ENCODE measurements around the gene MACROH2A1. TPM values are rescaled to one million over a fixed set of nuclear protein-coding genes. Genes with fewer than 3 reads are reported as not detected.

Gene MACROH2A1
- total RNA-seq, 1 experiment from 2014 or later, result 322 TPM

GRCh38 chr5:135348918-135349317 is 50.1 kb downstream of the MACROH2A1 start:
- Histone ChIP-seq H3K27me3 (ENCODE audit: control insufficient read depth, insufficient read depth, low read length) (no peaks in the 10 kb centered on the region), H3K36me3 (replicated peaks; ENCODE audit: control insufficient read depth, insufficient read depth, low read length) (peaks cover 1% of the 10 kb centered on the region; the same call in 1 of the 2 replicates), H3K4me3 (ENCODE audit: insufficient read depth, low read depth, low read length) (no peak overlapping the region)
- DNase-seq, result no peak

GRCh38 chr5:135347392-135347791 is 51.6 kb downstream of the MACROH2A1 start:
- Histone ChIP-seq H3K36me3 (replicated peaks; ENCODE audit: control insufficient read depth, insufficient read depth, low read length) (peaks cover 6% of the 10 kb centered on the region), H3K4me3 (ENCODE audit: insufficient read depth, low read depth, low read length) (no peak overlapping the region), H3K27me3 (ENCODE audit: control insufficient read depth, insufficient read depth, low read length) (no peaks in the 10 kb centered on the region)
- no peak for DNase-seq

GRCh38 chr5:135345956-135346731 is 52.9 kb downstream of the MACROH2A1 start:
- Histone ChIP-seq H3K36me3 (replicated peaks; ENCODE audit: control insufficient read depth, insufficient read depth, low read length) (peaks cover 8% of the 10 kb centered on the region), H3K27me3 (ENCODE audit: control insufficient read depth, insufficient read depth, low read length) (no peaks in the 10 kb centered on the region), H3K4me3 (ENCODE audit: insufficient read depth, low read depth, low read length) (no peak overlapping the region)
- no peak for DNase-seq

- no peak for DNase-seq
- Histone ChIP-seq H3K36me3 (replicated peaks; ENCODE audit: control insufficient read depth, insufficient read depth, low read length) (peaks cover 9% of the 10 kb centered on the region), H3K27me3 (ENCODE audit: control insufficient read depth, insufficient read depth, low read length) (no peaks in the 10 kb centered on the region), H3K4me3 (ENCODE audit: insufficient read depth, low read depth, low read length) (no peak overlapping the region)
These were observed 54.7 kb downstream of the MACROH2A1 start for GRCh38 chr5:135344349-135344748.

- DNase-seq, result no peak
- Histone ChIP-seq H3K36me3 (replicated peaks; ENCODE audit: control insufficient read depth, insufficient read depth, low read length) (peaks cover 9% of the 10 kb centered on the region), H3K4me3 (ENCODE audit: insufficient read depth, low read depth, low read length) (no peak overlapping the region), H3K27me3 (ENCODE audit: control insufficient read depth, insufficient read depth, low read length) (no peaks in the 10 kb centered on the region)
These were observed 55.6 kb downstream of the MACROH2A1 start for GRCh38 chr5:135343413-135343812.

- DNase-seq, result no peak
- Histone ChIP-seq H3K27me3 (ENCODE audit: control insufficient read depth, insufficient read depth, low read length) (no peaks in the 10 kb centered on the region), H3K36me3 (replicated peaks; ENCODE audit: control insufficient read depth, insufficient read depth, low read length) (peaks cover 9% of the 10 kb centered on the region), H3K4me3 (ENCODE audit: insufficient read depth, low read depth, low read length) (no peak overlapping the region)
These were observed 56.5 kb downstream of the MACROH2A1 start for GRCh38 chr5:135342551-135342875.

- Histone ChIP-seq H3K4me3 (ENCODE audit: insufficient read depth, low read depth, low read length) (no peak overlapping the region), H3K36me3 (replicated peaks; ENCODE audit: control insufficient read depth, insufficient read depth, low read length) (peaks cover 9% of the 10 kb centered on the region), H3K27me3 (ENCODE audit: control insufficient read depth, insufficient read depth, low read length) (no peaks in the 10 kb centered on the region)
- no peak for DNase-seq
These were observed 57.1 kb downstream of the MACROH2A1 start for GRCh38 chr5:135341696-135342550.

- DNase-seq, result no peak
- no peaks in the 10 kb centered on the region for H3K27me3 ChIP-seq (ENCODE audit: control insufficient read depth, insufficient read depth, low read length)
- H3K4me3 ChIP-seq (ENCODE audit: insufficient read depth, low read depth, low read length), result no peak overlapping the region
- H3K36me3 ChIP-seq (replicated peaks; ENCODE audit: control insufficient read depth, insufficient read depth, low read length), result peaks cover 9% of the 10 kb centered on the region
These were observed 57.9 kb downstream of the MACROH2A1 start for GRCh38 chr5:135341016-135341666.

- no peak for DNase-seq
- no peak overlapping the region for H3K4me3 ChIP-seq (ENCODE audit: insufficient read depth, low read depth, low read length)
- peaks cover 9% of the 10 kb centered on the region for H3K36me3 ChIP-seq (replicated peaks; ENCODE audit: control insufficient read depth, insufficient read depth, low read length)
- no peaks in the 10 kb centered on the region for H3K27me3 ChIP-seq (ENCODE audit: control insufficient read depth, insufficient read depth, low read length)
These were observed 58.5 kb downstream of the MACROH2A1 start for GRCh38 chr5:135340568-135340967.

GRCh38 chr5:135339623-135340022 is 59.4 kb downstream of the MACROH2A1 start:
- H3K36me3 ChIP-seq (replicated peaks; ENCODE audit: control insufficient read depth, insufficient read depth, low read length), result peaks cover 9% of the 10 kb centered on the region
- no peaks in the 10 kb centered on the region for H3K27me3 ChIP-seq (ENCODE audit: control insufficient read depth, insufficient read depth, low read length)
- H3K4me3 ChIP-seq (ENCODE audit: insufficient read depth, low read depth, low read length), result no peak overlapping the region
- no peak for DNase-seq

- Histone ChIP-seq H3K27me3 (ENCODE audit: control insufficient read depth, insufficient read depth, low read length) (no peaks in the 10 kb centered on the region), H3K36me3 (replicated peaks; ENCODE audit: control insufficient read depth, insufficient read depth, low read length) (peaks cover 9% of the 10 kb centered on the region), H3K4me3 (ENCODE audit: insufficient read depth, low read depth, low read length) (no peak overlapping the region)
- DNase-seq, result no peak
These were observed 59.8 kb downstream of the MACROH2A1 start for GRCh38 chr5:135339189-135339588.

- H3K4me3 ChIP-seq (ENCODE audit: insufficient read depth, low read depth, low read length), result no peak overlapping the region
- DNase-seq, result no peak
- H3K27me3 ChIP-seq (ENCODE audit: control insufficient read depth, insufficient read depth, low read length), result no peaks in the 10 kb centered on the region
- H3K36me3 ChIP-seq (replicated peaks; ENCODE audit: control insufficient read depth, insufficient read depth, low read length), result peaks cover 2% of the 10 kb centered on the region
These were observed 62.0 kb downstream of the MACROH2A1 start for GRCh38 chr5:135337064-135337463.

- DNase-seq, result no peak
- no peaks in the 10 kb centered on the region; the same call in none of the 2 replicates for H3K36me3 ChIP-seq (replicated peaks; ENCODE audit: control insufficient read depth, insufficient read depth, low read length)
- H3K27me3 ChIP-seq (ENCODE audit: control insufficient read depth, insufficient read depth, low read length), result no peaks in the 10 kb centered on the region
- no peak overlapping the region for H3K4me3 ChIP-seq (ENCODE audit: insufficient read depth, low read depth, low read length)
These were observed 63.8 kb downstream of the MACROH2A1 start for GRCh38 chr5:135335031-135335828.
